K562 (cell line): ENCODE results near the gene RAB31. TPM values are rescaled to one million over a fixed set of nuclear protein-coding genes. Genes with fewer than 3 reads are reported as not detected.

ENCODE experiments used
- BHLHE40 ChIP-seq: IDR thresholded peaks from 2 replicates; pipeline ENCODE4 v1.6.1; 2011; ENCODE audit warnings: low read length, improper control_type of control experiment
- KDM4B ChIP-seq, 2 experiments: fragments of 450-650 bp in 1 of 2; sonication (generic) in 1 of 2; IDR thresholded peaks; 2 replicates each; pipeline ENCODE4 v1.6.1; 2016 to 2017; ENCODE audit warnings: borderline replicate concordance in 2 of 2, antibody characterized with exemption in 1 of 2, low read depth in 1 of 2, mild to moderate bottlenecking in 1 of 2
- SIN3A ChIP-seq, 2 experiments: fragments of 150-350 bp in 1 of 2; IDR thresholded peaks; 2 replicates each; pipeline ENCODE4 v1.6.1; 2011 to 2016; ENCODE audit warnings: borderline replicate concordance in 2 of 2, low read depth in 2 of 2, low read length in 2 of 2, mild to moderate bottlenecking in 2 of 2, moderate library complexity in 2 of 2; ENCODE audit not compliant: control insufficient read depth in 1 of 2
- SMARCA5 ChIP-seq: fragments of 450-650 bp; IDR thresholded peaks from 2 replicates; pipeline ENCODE4 v1.6.1; 2016
- ZKSCAN1 ChIP-seq: fragments of 150-350 bp; IDR thresholded peaks from 2 replicates; pipeline ENCODE4 v1.6.1; 2016; ENCODE audit warnings: low read depth, low read length
- ZNF165 ChIP-seq: fragments of 250-450 bp; sonication (Bioruptor Pico); IDR thresholded peaks from 2 replicates; pipeline ENCODE4 v1.4.0; 2020; ENCODE audit warnings: borderline replicate concordance
- ZNF830 ChIP-seq: fragments of 250-450 bp; sonication (Bioruptor Pico); IDR thresholded peaks from 2 replicates; pipeline ENCODE4 v1.5.0; 2021; ENCODE audit warnings: mild to moderate bottlenecking
- polyA plus RNA-seq, 8 experiments: library from polyadenylated mRNA; depleted of rRNA in 4 of 8; stranded (reverse) in 5 of 8; unstranded in 3 of 8; fragments of >200 nt; fragmentation: Nextera tagmentation in 2 of 8; fragmentation: Illumina TruSeq in 1 of 8; extraction: Ambion mirVana in 2 of 8; extraction: Trizol in 1 of 8; gene quantifications; 2 replicates each; pipeline versions ENCODE4 v1.2.1 to v1.2.3, GENCODE V29; 2011 to 2014; ENCODE audit warnings: inconsistent platforms in 1 of 8, missing spikeins in 1 of 8
- total RNA-seq, 7 experiments: library from RNA; depleted of rRNA in 6 of 7; stranded (reverse); fragments of >200 nt in 6 of 7; fragmentation: Illumina TruSeq in 2 of 7; extraction: Trizol in 2 of 7; gene quantifications; 2 replicates each; pipeline versions ENCODE4 v1.2.1 to v1.2.3, GENCODE V29; 2011 to 2021; ENCODE audit warnings: low replicate concordance in 1 of 7
- TF ChIP-seq, protein P1 (sequence below), 2 experiments: fragments of 450-650 bp; formaldehyde crosslinking in 1 of 2; IDR thresholded peaks; 2 replicates each; pipeline versions ENCODE4 v1.4.0 to v1.6.1; 2014 to 2020; ENCODE audit warnings: mild to moderate bottlenecking in 2 of 2, borderline replicate concordance in 1 of 2, low read depth in 1 of 2
- TF ChIP-seq, protein P2 (sequence below): IDR thresholded peaks from 2 replicates; pipeline ENCODE4 v1.6.1; 2016; ENCODE audit warnings: missing genetic modification characterization, missing compliant biosample characterization
- TF ChIP-seq, protein P3 (sequence below): fragments of 250-450 bp; sonication (Bioruptor Pico); IDR thresholded peaks from 2 replicates; pipeline ENCODE4 v1.5.0; 2020; ENCODE audit warnings: mild to moderate bottlenecking
- TF ChIP-seq, protein P4 (sequence below): fragments of 150-350 bp; conservative IDR thresholded peaks from 2 replicates; pipeline ENCODE4 v1.6.1; 2014; ENCODE audit warnings: low read length

RAB31 gene
- total and polyA plus RNA-seq, 9 of the 15 experiments (the other 6 are each of a cell fraction or from before 2014, with no cell fraction given): 20.7 to 70.4 (median 41.3) TPM

DNA sequence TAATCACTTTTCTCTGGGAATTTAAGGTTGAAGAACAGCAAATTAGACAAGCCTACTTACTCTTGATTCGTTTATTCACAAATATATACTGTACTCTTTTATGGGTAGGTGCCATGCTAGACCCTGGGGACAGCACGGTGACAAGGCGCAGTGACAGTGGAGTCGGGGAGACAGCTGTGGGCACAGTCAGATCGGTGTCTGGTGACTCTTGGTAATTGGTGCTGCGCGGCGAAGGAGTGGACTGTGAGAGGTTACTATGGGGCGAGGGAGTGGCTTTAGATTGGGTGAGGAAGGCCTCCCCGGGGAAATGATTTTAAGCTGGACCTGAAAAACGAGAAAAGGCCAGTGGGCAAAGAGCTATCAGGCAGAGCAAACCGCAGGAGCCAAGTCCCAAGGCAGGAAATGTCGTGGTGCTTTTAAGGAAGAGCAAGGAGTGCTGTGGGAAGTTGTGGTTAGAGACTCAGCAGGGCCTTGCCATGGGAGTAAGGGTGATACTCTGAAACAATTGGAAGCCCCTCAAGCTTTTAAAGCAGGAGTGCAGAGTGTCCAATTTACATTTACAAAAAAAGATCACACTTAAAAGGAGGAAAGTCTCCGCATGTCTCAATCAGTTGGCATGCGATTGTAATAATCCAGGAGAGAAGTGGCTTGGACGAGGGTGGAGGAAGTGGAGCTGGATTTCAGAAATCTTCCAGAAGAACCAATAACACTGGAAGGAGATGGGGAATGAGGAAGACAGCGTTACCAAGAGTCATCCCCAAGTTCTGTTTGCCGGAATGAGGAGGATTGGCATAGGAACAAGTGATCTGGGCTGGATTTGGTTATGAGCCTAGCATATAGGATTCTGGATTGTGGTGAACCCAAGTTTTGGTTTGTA lies 141.5 kb downstream of the RAB31 start (continued):
- no peak; the same call in 1 of the 2 replicates for TF ChIP-seq ZNF830 (CRISPR knock-in tag)
- TF ChIP-seq ZNF165 (CRISPR knock-in tag): no peak
- TF ChIP-seq, protein P1, sequence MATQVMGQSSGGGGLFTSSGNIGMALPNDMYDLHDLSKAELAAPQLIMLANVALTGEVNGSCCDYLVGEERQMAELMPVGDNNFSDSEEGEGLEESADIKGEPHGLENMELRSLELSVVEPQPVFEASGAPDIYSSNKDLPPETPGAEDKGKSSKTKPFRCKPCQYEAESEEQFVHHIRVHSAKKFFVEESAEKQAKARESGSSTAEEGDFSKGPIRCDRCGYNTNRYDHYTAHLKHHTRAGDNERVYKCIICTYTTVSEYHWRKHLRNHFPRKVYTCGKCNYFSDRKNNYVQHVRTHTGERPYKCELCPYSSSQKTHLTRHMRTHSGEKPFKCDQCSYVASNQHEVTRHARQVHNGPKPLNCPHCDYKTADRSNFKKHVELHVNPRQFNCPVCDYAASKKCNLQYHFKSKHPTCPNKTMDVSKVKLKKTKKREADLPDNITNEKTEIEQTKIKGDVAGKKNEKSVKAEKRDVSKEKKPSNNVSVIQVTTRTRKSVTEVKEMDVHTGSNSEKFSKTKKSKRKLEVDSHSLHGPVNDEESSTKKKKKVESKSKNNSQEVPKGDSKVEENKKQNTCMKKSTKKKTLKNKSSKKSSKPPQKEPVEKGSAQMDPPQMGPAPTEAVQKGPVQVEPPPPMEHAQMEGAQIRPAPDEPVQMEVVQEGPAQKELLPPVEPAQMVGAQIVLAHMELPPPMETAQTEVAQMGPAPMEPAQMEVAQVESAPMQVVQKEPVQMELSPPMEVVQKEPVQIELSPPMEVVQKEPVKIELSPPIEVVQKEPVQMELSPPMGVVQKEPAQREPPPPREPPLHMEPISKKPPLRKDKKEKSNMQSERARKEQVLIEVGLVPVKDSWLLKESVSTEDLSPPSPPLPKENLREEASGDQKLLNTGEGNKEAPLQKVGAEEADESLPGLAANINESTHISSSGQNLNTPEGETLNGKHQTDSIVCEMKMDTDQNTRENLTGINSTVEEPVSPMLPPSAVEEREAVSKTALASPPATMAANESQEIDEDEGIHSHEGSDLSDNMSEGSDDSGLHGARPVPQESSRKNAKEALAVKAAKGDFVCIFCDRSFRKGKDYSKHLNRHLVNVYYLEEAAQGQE (IDR thresholded peaks at IDR 0.05; ENCODE audit: borderline replicate concordance): peak; percentile 40; the same call in 1 of the 2 replicates
- TF ChIP-seq, protein P1 (CRISPR knock-in tag; IDR thresholded peaks at IDR 0.05; ENCODE audit: low read depth): no peak
- TF ChIP-seq, protein P2, sequence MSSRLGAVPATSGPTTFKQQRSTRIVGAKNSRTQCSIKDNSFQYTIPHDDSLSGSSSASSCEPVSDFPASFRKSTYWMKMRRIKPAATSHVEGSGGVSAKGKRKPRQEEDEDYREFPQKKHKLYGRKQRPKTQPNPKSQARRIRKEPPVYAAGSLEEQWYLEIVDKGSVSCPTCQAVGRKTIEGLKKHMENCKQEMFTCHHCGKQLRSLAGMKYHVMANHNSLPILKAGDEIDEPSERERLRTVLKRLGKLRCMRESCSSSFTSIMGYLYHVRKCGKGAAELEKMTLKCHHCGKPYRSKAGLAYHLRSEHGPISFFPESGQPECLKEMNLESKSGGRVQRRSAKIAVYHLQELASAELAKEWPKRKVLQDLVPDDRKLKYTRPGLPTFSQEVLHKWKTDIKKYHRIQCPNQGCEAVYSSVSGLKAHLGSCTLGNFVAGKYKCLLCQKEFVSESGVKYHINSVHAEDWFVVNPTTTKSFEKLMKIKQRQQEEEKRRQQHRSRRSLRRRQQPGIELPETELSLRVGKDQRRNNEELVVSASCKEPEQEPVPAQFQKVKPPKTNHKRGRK: no peak
- 0 out of 4 replicates have a peak, but pooled peaks of 1 of the 2 experiments have one; percentile 25 for TF ChIP-seq SIN3A (IDR thresholded peaks at IDR 0.05; ENCODE audit: borderline replicate concordance in 2 of 2, control insufficient read depth in 1 of 2, low read depth in 2 of 2, low read length in 2 of 2)
- TF ChIP-seq, protein P3, sequence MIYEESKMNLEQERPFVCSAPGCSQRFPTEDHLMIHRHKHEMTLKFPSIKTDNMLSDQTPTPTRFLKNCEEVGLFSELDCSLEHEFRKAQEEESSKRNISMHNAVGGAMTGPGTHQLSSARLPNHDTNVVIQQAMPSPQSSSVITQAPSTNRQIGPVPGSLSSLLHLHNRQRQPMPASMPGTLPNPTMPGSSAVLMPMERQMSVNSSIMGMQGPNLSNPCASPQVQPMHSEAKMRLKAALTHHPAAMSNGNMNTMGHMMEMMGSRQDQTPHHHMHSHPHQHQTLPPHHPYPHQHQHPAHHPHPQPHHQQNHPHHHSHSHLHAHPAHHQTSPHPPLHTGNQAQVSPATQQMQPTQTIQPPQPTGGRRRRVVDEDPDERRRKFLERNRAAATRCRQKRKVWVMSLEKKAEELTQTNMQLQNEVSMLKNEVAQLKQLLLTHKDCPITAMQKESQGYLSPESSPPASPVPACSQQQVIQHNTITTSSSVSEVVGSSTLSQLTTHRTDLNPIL (CRISPR knock-in tag): no peak
- TF ChIP-seq KDM4B (IDR thresholded peaks at IDR 0.05; ENCODE audit: borderline replicate concordance in 2 of 2, low read depth in 1 of 2): no peak
- peak; percentile 62; the same call in 1 of the 2 replicates for TF ChIP-seq ZKSCAN1
- no peak for TF ChIP-seq SMARCA5
- TF ChIP-seq BHLHE40: peak; percentile 89
- TF ChIP-seq, protein P4, sequence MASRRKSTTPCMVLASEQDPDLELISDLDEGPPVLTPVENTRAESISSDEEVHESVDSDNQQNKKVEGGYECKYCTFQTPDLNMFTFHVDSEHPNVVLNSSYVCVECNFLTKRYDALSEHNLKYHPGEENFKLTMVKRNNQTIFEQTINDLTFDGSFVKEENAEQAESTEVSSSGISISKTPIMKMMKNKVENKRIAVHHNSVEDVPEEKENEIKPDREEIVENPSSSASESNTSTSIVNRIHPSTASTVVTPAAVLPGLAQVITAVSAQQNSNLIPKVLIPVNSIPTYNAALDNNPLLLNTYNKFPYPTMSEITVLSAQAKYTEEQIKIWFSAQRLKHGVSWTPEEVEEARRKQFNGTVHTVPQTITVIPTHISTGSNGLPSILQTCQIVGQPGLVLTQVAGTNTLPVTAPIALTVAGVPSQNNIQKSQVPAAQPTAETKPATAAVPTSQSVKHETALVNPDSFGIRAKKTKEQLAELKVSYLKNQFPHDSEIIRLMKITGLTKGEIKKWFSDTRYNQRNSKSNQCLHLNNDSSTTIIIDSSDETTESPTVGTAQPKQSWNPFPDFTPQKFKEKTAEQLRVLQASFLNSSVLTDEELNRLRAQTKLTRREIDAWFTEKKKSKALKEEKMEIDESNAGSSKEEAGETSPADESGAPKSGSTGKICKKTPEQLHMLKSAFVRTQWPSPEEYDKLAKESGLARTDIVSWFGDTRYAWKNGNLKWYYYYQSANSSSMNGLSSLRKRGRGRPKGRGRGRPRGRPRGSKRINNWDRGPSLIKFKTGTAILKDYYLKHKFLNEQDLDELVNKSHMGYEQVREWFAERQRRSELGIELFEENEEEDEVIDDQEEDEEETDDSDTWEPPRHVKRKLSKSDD: no peak
